ENCODE results near the gene MRPL20.

Gene MRPL20

GRCh38 chr1:1356166-1356795 is 50.8 kb downstream of the MRPL20 start:
- Histone ChIP-seq H3K27ac (no peak overlapping the region), H3K4me3 (ENCODE audit: low read depth in 1 of 2, low read length in 1 of 2) (no peak overlapping the region), H3K9me3 (no peaks in the 10 kb centered on the region), H3K4me1 (ENCODE audit: control insufficient read depth in 1 of 2, insufficient read depth in 1 of 2, low read depth in 1 of 2, low read length in 1 of 2) (peaks cover 0 to 10% of the 10 kb centered on the region in 2 experiments), H3K27me3 (peaks cover 100% of the 10 kb centered on the region), H3K36me3 (no peaks in the 10 kb centered on the region)
- no peak for TF ChIP-seq CTCF (IDR thresholded peaks at IDR 0.05)

GRCh38 chr1:1355416-1355815 is 51.7 kb downstream of the MRPL20 start:
- no peak for TF ChIP-seq CTCF (IDR thresholded peaks at IDR 0.05)
- Histone ChIP-seq H3K27me3 (peaks cover 93% of the 10 kb centered on the region), H3K4me3 (ENCODE audit: low read depth in 1 of 2, low read length in 1 of 2) (no peak overlapping the region)

GRCh38 chr1:1354271-1355247 is 52.5 kb downstream of the MRPL20 start:
- H3K4me3 ChIP-seq (ENCODE audit: low read depth in 1 of 2, low read length in 1 of 2) = no peak overlapping the region
- peaks cover 0 to 10% of the 10 kb centered on the region in 2 experiments for H3K4me1 ChIP-seq (ENCODE audit: control insufficient read depth in 1 of 2, insufficient read depth in 1 of 2, low read depth in 1 of 2, low read length in 1 of 2)
- no peak overlapping the region for H3K27ac ChIP-seq
- H3K9me3 ChIP-seq = no peaks in the 10 kb centered on the region
- no peaks in the 10 kb centered on the region for H3K36me3 ChIP-seq
- H3K27me3 ChIP-seq = peaks cover 85% of the 10 kb centered on the region
- TF ChIP-seq CTCF (IDR thresholded peaks at IDR 0.05) = no peak

More at GRCh38 chr1:1355416-1355815, 51.7 kb downstream of the MRPL20 start:
- Histone ChIP-seq H3K36me3 (no peaks in the 10 kb centered on the region), H3K9me3 (no peaks in the 10 kb centered on the region), H3K4me1 (ENCODE audit: control insufficient read depth in 1 of 2, insufficient read depth in 1 of 2, low read depth in 1 of 2, low read length in 1 of 2) (peaks cover 0 to 10% of the 10 kb centered on the region in 2 experiments), H3K27ac (no peak overlapping the region)

- Histone ChIP-seq H3K4me3 (ENCODE audit: low read depth in 1 of 2, low read length in 1 of 2) (no peak overlapping the region), H3K36me3 (no peaks in the 10 kb centered on the region), H3K9me3 (no peaks in the 10 kb centered on the region), H3K4me1 (ENCODE audit: control insufficient read depth in 1 of 2, insufficient read depth in 1 of 2, low read depth in 1 of 2, low read length in 1 of 2) (peaks cover 2 to 13% of the 10 kb centered on the region in 2 experiments), H3K27ac (no peak overlapping the region), H3K27me3 (peaks cover 77% of the 10 kb centered on the region)
- no peak for TF ChIP-seq CTCF (IDR thresholded peaks at IDR 0.05)
Measured at GRCh38 chr1:1353389-1354151, 53.5 kb downstream of the MRPL20 start.

GRCh38 chr1:1352786-1353388 is 54.2 kb downstream of the MRPL20 start:
- Histone ChIP-seq H3K4me1 (ENCODE audit: control insufficient read depth in 1 of 2, insufficient read depth in 1 of 2, low read depth in 1 of 2, low read length in 1 of 2) (peaks cover 9 to 19% of the 10 kb centered on the region in 2 experiments), H3K27ac (no peak overlapping the region), H3K27me3 (peaks cover 77% of the 10 kb centered on the region), H3K9me3 (no peaks in the 10 kb centered on the region), H3K36me3 (no peaks in the 10 kb centered on the region), H3K4me3 (ENCODE audit: low read depth in 1 of 2, low read length in 1 of 2) (no peak overlapping the region)
- TF ChIP-seq CTCF (IDR thresholded peaks at IDR 0.05) = no peak
